Left lung (tissue), 10 donors: Measurements from ENCODE around the gene FHIT. TPM values are rescaled to one million over a fixed set of nuclear protein-coding genes. Genes with fewer than 3 reads are reported as not detected.
A peak's percentile ranks its signal among the peaks of the same experiment; 100 is the strongest.

ENCODE experiments used
- ATAC-seq: fragments of 200-7000 bp; cut with Tn5 transposase; one replicate; pipeline ENCODE4 v1.9.1; 2020; ENCODE audit warnings: moderate library complexity
- DNase-seq, 4 donors: peaks; one replicate each; pipeline ENCODE4 v3.0.0-alpha.2; 2013 to 2020
- H3K27ac ChIP-seq, 2 donors: fragments of 200-600 bp; sonication (generic) in 1 of 2; one replicate each; pipeline versions ENCODE4 v1.5.0 to v1.8.0; 2020 to 2021
- H3K27me3 ChIP-seq, 2 donors: fragments of 200-600 bp; sonication (generic) in 1 of 2; one replicate each; pipeline versions ENCODE4 v1.5.0 to v1.8.0; 2020 to 2021
- H3K36me3 ChIP-seq, 2 donors: fragments of 200-600 bp; sonication (generic) in 1 of 2; one replicate each; pipeline versions ENCODE4 v1.5.0 to v1.8.0; 2020 to 2021
- H3K4me1 ChIP-seq, 2 donors: fragments of 200-600 bp; one replicate each; pipeline ENCODE4 v1.8.0; 2021
- H3K4me3 ChIP-seq, 2 donors: fragments of 200-600 bp; sonication (generic) in 1 of 2; one replicate each; pipeline versions ENCODE4 v1.5.0 to v1.8.0; 2020 to 2021; ENCODE audit warnings: mild to moderate bottlenecking in 1 of 2
- H3K9me3 ChIP-seq, 2 donors: fragments of 200-600 bp; sonication (generic) in 1 of 2; one replicate each; pipeline versions ENCODE4 v1.5.0 to v1.8.0; 2020 to 2021
- CTCF ChIP-seq, 2 donors: fragments of 200-600 bp; sonication (generic) in 1 of 2; IDR thresholded peaks; one replicate each; pipeline versions ENCODE4 v1.5.0 to v1.8.0; 2021; ENCODE audit warnings: antibody characterized with exemption in 2 of 2
- intact Hi-C, 2 donors: fragments of 100-400 bp; cut with DNase I; formaldehyde crosslinking; loops; one replicate each; pipeline versions ENCODE4 v1.11.2 to v1.14.2; 2022
- polyA plus RNA-seq, 6 donors: library from polyadenylated mRNA; unstranded; fragments of 120-200 nt; gene quantifications; one replicate each; pipeline ENCODE4 v1.2.1, GENCODE V29; 2013; ENCODE audit not compliant: insufficient read length in 6 of 6
- total RNA-seq, 2 donors: library from RNA; stranded (reverse); fragmentation: NEBNext Ultra II Directional; extraction: Animal tissue kit (Norgen Biotek cat#: 25700); gene quantifications; one replicate each; pipeline ENCODE4 v1.2.1, GENCODE V29; 2021
- donor health status: DM: no; HTN: yes; CAD: no.
- donor health status: DM: no; HTN: no; CAD: no.

FHIT gene
- total and polyA plus RNA-seq, 8 donors, result 8.5 to 16.3 (median 9.7) TPM

DNA sequence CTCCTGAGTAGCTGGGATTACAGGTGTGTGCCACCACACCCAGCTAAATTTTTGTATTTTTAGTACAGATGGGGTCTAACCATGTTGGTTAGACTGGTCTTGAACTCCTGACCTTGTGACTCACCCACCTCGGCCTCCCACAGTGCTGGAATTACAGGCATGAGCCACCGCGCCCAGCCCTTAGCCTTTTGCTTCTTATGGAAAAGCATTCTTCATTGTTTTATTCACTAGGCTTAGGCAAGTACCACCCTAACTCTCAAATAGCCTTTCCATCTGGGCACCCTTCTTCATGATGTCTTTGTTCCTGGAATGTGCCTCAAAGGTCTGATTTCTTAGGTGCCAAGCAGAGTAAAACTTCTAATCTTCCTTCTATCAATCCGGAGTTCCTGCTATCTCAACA is 641.8 kb downstream of the FHIT start:
- H3K4me3 ChIP-seq, result no peak overlapping the region
- no peaks in the 10 kb centered on the region for H3K36me3 ChIP-seq
- H3K27me3 ChIP-seq, result no peaks in the 10 kb centered on the region
- no peaks in the 10 kb centered on the region for H3K9me3 ChIP-seq
- H3K4me1 ChIP-seq, result no peaks in the 10 kb centered on the region
- no peak for TF ChIP-seq CTCF (IDR thresholded peaks at IDR 0.05)
- DNase-seq (peak in 1 of 4 donors; percentile 40), ATAC-seq (no peak)
- H3K27ac ChIP-seq, result no peak overlapping the region
- intact Hi-C loops, result no loop called here

GRCh38 chr3:60603860-60604259 is 647.4 kb downstream of the FHIT start:
- ATAC-seq, result peak; percentile 86

DNA sequence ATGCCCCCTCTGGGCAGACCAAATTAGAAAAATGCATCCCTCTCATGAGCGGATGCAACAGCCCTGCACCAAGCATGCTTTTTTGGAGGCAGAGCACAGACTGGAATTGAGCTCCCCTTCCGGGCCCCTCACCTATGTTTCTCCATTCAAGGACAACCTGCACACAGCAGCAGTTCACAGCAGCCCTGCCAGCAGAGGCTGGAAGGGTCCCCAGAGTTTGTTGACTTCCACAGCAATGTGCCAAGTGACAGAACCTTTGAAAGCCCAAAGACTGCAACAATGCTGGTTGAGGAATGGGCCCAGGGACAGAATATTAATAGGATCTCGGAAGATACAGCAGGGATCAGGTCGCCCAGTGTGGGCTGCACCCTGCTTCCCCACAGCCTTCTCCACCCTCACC is 650.4 kb downstream of the FHIT start:
- no peak overlapping the region for H3K4me3 ChIP-seq
- H3K36me3 ChIP-seq, result no peaks in the 10 kb centered on the region
- DNase-seq (no peak), ATAC-seq (no peak)
- intact Hi-C loops, result no loop called here
- no peaks in the 10 kb centered on the region for H3K9me3 ChIP-seq
- TF ChIP-seq CTCF (IDR thresholded peaks at IDR 0.05), result no peak
- no peaks in the 10 kb centered on the region for H3K27me3 ChIP-seq
- H3K27ac ChIP-seq, result no peak overlapping the region
- H3K4me1 ChIP-seq, result peaks cover 0 to 4% of the 10 kb centered on the region in 2 donors

More at GRCh38 chr3:60603860-60604259, 647.4 kb downstream of the FHIT start:
- no peak for DNase-seq
- Histone ChIP-seq H3K4me1 (peaks cover 0 to 4% of the 10 kb centered on the region in 2 donors), H3K9me3 (no peaks in the 10 kb centered on the region), H3K27me3 (no peaks in the 10 kb centered on the region), H3K4me3 (no peak overlapping the region), H3K27ac (no peak overlapping the region), H3K36me3 (no peaks in the 10 kb centered on the region)
- intact Hi-C loops, result no loop called here
- no peak for TF ChIP-seq CTCF (IDR thresholded peaks at IDR 0.05)

DNA sequence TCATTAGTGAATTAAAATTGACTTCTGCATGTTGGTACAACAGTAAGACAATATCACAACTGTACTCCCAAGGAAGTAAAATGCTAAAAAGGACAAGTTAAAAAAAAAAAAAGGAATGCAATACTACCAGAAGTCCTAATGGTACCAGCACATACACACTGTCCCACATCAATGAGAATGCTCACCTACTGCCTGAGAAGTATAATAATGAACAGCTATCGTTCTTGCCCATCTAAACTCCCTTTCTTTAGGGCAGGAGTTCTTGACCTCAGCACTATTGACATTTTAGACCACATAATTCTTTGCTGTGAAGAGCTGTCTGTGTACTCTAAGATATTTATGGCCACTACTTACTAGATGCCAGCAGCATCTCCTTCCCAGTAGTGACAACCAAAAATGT is 651.7 kb downstream of the FHIT start:
- DNase-seq (no peak), ATAC-seq (no peak)
- no peaks in the 10 kb centered on the region for H3K27me3 ChIP-seq
- intact Hi-C loops, result no loop called here
- H3K9me3 ChIP-seq, result no peaks in the 10 kb centered on the region
- no peak overlapping the region for H3K27ac ChIP-seq
- H3K36me3 ChIP-seq, result no peaks in the 10 kb centered on the region
- TF ChIP-seq CTCF (IDR thresholded peaks at IDR 0.05), result no peak
- peaks cover 0 to 4% of the 10 kb centered on the region in 2 donors for H3K4me1 ChIP-seq
- H3K4me3 ChIP-seq, result no peak overlapping the region

DNA sequence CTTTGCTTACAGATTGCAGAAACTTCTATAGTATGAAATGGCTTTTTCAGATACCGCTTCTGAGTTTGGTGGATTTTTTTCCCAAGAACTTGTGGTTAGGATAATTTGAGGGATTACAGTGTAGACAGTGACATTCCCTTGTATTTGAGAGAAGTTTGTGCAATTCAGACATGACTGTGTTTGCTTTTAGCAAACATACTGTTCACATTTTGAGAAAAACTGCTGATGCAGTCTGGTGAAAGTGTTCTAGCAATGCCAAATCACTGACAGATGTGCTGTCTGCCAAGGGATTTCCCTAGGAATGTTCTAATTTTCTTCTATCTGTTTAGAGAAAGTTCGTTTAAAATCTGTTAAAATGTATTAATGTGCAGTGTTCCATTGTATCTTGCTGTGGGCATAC is 652.6 kb downstream of the FHIT start:
- intact Hi-C loops, result no loop called here
- peaks cover 0 to 11% of the 10 kb centered on the region in 2 donors for H3K4me1 ChIP-seq
- no peaks in the 10 kb centered on the region for H3K27me3 ChIP-seq
- no peaks in the 10 kb centered on the region for H3K9me3 ChIP-seq
- ATAC-seq (no peak), DNase-seq (no peak)
- no peak overlapping the region for H3K27ac ChIP-seq
- H3K4me3 ChIP-seq, result no peak overlapping the region
- H3K36me3 ChIP-seq, result no peaks in the 10 kb centered on the region
- no peak for TF ChIP-seq CTCF (IDR thresholded peaks at IDR 0.05)
